Measurements from ENCODE around the gene ZRANB3.

DNA sequence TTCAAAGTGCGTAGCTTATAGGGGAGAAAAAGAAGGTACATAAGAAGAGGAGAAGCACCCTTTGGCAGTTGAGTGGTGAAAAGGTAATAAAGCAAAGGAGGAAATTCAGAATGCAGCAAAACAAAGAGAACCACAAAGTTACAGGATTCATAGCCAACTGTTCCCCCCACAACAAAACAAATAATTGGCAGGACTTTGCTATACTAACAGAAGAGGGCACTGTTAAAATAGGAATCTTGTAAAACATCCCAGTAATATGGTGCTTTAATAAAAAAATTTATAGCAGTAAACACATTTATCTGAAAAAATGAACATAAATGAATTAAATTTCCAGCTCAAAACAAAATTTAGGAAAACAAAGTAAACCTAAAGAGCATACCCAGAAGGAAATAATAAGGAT, 42.6 kb upstream of the ZRANB3 start:
- TF ChIP-seq, protein P1, sequence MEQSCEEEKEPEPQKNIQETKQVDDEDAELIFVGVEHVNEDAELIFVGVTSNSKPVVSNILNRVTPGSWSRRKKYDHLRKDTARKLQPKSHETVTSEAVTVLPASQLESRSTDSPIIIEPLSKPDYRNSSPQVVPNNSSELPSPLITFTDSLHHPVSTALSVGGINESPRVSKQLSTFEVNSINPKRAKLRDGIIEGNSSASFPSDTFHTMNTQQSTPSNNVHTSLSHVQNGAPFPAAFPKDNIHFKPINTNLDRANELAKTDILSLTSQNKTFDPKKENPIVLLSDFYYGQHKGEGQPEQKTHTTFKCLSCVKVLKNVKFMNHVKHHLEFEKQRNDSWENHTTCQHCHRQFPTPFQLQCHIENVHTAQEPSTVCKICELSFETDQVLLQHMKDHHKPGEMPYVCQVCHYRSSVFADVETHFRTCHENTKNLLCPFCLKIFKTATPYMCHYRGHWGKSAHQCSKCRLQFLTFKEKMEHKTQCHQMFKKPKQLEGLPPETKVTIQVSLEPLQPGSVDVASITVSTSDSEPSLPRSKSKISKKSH (CRISPR knock-in tag; IDR thresholded peaks at IDR 0.05; ENCODE audit: borderline replicate concordance) = no peak
- TF ChIP-seq, protein P2, sequence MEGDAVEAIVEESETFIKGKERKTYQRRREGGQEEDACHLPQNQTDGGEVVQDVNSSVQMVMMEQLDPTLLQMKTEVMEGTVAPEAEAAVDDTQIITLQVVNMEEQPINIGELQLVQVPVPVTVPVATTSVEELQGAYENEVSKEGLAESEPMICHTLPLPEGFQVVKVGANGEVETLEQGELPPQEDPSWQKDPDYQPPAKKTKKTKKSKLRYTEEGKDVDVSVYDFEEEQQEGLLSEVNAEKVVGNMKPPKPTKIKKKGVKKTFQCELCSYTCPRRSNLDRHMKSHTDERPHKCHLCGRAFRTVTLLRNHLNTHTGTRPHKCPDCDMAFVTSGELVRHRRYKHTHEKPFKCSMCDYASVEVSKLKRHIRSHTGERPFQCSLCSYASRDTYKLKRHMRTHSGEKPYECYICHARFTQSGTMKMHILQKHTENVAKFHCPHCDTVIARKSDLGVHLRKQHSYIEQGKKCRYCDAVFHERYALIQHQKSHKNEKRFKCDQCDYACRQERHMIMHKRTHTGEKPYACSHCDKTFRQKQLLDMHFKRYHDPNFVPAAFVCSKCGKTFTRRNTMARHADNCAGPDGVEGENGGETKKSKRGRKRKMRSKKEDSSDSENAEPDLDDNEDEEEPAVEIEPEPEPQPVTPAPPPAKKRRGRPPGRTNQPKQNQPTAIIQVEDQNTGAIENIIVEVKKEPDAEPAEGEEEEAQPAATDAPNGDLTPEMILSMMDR (CRISPR knock-in tag; IDR thresholded peaks at IDR 0.05) = no peak
- TF ChIP-seq CHD4 (IDR thresholded peaks at IDR 0.05; ENCODE audit: borderline replicate concordance, low read length) (no peak), RAD21 (CRISPR knock-in tag; IDR thresholded peaks at IDR 0.05) (no peak), ZFP37 (CRISPR knock-in tag; IDR thresholded peaks at IDR 0.05; ENCODE audit: borderline replicate concordance) (no peak), TARDBP (CRISPR knock-in tag; IDR thresholded peaks at IDR 0.05) (no peak), KDM4B (CRISPR knock-in tag; IDR thresholded peaks at IDR 0.05) (no peak), ZSCAN9 (CRISPR knock-in tag; IDR thresholded peaks at IDR 0.05; ENCODE audit: borderline replicate concordance) (no peak), ZNF792 (CRISPR knock-in tag; IDR thresholded peaks at IDR 0.05) (no peak)
- TF ChIP-seq, protein P3, sequence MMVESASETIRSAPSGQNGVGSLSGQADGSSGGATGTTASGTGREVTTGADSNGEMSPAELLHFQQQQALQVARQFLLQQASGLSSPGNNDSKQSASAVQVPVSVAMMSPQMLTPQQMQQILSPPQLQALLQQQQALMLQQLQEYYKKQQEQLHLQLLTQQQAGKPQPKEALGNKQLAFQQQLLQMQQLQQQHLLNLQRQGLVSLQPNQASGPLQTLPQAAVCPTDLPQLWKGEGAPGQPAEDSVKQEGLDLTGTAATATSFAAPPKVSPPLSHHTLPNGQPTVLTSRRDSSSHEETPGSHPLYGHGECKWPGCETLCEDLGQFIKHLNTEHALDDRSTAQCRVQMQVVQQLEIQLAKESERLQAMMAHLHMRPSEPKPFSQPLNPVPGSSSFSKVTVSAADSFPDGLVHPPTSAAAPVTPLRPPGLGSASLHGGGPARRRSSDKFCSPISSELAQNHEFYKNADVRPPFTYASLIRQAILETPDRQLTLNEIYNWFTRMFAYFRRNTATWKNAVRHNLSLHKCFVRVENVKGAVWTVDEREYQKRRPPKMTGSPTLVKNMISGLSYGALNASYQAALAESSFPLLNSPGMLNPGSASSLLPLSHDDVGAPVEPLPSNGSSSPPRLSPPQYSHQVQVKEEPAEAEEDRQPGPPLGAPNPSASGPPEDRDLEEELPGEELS (CRISPR knock-in tag; IDR thresholded peaks at IDR 0.05) = no peak
- TF ChIP-seq, protein P4, sequence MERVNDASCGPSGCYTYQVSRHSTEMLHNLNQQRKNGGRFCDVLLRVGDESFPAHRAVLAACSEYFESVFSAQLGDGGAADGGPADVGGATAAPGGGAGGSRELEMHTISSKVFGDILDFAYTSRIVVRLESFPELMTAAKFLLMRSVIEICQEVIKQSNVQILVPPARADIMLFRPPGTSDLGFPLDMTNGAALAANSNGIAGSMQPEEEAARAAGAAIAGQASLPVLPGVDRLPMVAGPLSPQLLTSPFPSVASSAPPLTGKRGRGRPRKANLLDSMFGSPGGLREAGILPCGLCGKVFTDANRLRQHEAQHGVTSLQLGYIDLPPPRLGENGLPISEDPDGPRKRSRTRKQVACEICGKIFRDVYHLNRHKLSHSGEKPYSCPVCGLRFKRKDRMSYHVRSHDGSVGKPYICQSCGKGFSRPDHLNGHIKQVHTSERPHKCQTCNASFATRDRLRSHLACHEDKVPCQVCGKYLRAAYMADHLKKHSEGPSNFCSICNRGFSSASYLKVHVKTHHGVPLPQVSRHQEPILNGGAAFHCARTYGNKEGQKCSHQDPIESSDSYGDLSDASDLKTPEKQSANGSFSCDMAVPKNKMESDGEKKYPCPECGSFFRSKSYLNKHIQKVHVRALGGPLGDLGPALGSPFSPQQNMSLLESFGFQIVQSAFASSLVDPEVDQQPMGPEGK (CRISPR knock-in tag; IDR thresholded peaks at IDR 0.05) = peak; percentile 56; the same call in 1 of the 2 replicates
- TF ChIP-seq, protein P5, sequence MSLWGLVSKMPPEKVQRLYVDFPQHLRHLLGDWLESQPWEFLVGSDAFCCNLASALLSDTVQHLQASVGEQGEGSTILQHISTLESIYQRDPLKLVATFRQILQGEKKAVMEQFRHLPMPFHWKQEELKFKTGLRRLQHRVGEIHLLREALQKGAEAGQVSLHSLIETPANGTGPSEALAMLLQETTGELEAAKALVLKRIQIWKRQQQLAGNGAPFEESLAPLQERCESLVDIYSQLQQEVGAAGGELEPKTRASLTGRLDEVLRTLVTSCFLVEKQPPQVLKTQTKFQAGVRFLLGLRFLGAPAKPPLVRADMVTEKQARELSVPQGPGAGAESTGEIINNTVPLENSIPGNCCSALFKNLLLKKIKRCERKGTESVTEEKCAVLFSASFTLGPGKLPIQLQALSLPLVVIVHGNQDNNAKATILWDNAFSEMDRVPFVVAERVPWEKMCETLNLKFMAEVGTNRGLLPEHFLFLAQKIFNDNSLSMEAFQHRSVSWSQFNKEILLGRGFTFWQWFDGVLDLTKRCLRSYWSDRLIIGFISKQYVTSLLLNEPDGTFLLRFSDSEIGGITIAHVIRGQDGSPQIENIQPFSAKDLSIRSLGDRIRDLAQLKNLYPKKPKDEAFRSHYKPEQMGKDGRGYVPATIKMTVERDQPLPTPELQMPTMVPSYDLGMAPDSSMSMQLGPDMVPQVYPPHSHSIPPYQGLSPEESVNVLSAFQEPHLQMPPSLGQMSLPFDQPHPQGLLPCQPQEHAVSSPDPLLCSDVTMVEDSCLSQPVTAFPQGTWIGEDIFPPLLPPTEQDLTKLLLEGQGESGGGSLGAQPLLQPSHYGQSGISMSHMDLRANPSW (CRISPR knock-in tag; IDR thresholded peaks at IDR 0.05; ENCODE audit: borderline replicate concordance) = no peak

Data from HepG2 (cell line).